ENCODE data around the gene KIAA0513.

DNA sequence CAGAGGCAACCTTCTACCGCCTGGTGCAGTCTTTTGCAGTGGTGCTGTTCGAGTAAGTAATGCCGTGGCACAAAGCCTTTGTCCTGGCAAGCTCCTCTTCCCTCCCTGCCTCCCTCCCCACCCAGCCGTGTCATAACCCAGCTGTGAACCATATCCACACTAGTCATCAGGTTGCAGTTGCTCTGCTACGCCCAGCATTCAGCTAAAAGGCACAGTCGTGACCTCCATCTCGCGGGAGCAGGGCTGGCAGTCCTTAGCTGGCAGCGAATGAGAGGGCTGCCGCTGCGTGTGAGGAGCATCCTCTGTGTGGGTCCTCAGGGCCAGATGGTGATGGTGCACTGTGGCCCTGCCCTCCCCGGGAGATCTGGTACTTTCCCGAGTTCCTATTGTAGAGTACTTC, 45.4 kb downstream of the KIAA0513 start:
- TF ChIP-seq, protein P1, sequence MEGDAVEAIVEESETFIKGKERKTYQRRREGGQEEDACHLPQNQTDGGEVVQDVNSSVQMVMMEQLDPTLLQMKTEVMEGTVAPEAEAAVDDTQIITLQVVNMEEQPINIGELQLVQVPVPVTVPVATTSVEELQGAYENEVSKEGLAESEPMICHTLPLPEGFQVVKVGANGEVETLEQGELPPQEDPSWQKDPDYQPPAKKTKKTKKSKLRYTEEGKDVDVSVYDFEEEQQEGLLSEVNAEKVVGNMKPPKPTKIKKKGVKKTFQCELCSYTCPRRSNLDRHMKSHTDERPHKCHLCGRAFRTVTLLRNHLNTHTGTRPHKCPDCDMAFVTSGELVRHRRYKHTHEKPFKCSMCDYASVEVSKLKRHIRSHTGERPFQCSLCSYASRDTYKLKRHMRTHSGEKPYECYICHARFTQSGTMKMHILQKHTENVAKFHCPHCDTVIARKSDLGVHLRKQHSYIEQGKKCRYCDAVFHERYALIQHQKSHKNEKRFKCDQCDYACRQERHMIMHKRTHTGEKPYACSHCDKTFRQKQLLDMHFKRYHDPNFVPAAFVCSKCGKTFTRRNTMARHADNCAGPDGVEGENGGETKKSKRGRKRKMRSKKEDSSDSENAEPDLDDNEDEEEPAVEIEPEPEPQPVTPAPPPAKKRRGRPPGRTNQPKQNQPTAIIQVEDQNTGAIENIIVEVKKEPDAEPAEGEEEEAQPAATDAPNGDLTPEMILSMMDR (conservative IDR thresholded peaks at IDR 0.05 in 1 of 2, IDR thresholded peaks at IDR 0.05 in 1 of 2; ENCODE audit: low read depth in 1 of 2, low read length in 2 of 2) = no peak
- no peak for TF ChIP-seq EZH2 (IDR thresholded peaks at IDR 0.05; ENCODE audit: low read length, missing control alignments)

Data from fibroblast of lung (primary cell).